ENCODE data around the gene PAQR4.

DNA sequence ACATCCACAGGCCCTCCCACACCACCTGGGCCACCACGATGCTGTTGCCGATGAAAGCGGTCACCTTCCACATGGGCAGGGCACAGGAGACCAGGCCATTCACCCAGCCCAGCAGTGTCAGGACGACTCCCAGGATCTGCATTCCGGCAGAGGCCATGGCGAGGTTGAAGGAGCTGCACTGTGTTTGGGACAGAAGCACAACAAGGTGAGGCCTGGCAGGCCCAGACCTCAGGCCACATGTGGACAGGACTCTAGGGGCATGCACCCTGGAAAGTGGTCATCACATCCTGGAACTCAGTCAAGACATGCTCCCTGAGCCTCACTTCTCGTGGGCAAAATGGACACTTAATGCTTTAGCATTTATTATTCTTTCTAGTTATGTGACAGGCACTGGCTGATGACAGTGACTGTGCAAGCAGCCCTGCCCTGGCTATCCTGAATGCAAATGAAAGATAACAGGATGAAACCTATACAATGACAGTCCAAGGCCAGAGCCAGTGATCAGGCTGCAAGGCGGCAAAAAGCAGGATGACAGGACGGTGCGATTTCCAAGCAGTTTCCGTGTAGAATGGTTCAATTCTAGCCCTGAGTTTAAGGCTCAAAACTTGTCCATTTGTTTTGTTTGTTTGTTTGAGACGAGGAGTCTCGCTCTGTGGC is 46.8 kb downstream of the PAQR4 start:
- TF ChIP-seq, protein P1, sequence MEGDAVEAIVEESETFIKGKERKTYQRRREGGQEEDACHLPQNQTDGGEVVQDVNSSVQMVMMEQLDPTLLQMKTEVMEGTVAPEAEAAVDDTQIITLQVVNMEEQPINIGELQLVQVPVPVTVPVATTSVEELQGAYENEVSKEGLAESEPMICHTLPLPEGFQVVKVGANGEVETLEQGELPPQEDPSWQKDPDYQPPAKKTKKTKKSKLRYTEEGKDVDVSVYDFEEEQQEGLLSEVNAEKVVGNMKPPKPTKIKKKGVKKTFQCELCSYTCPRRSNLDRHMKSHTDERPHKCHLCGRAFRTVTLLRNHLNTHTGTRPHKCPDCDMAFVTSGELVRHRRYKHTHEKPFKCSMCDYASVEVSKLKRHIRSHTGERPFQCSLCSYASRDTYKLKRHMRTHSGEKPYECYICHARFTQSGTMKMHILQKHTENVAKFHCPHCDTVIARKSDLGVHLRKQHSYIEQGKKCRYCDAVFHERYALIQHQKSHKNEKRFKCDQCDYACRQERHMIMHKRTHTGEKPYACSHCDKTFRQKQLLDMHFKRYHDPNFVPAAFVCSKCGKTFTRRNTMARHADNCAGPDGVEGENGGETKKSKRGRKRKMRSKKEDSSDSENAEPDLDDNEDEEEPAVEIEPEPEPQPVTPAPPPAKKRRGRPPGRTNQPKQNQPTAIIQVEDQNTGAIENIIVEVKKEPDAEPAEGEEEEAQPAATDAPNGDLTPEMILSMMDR (IDR thresholded peaks at IDR 0.05; ENCODE audit: poor library complexity, severe bottlenecking) = no peak
- TF ChIP-seq EP300 (conservative IDR thresholded peaks at IDR 0.05; ENCODE audit: poor library complexity, severe bottlenecking) (no peak), TAF1 (IDR thresholded peaks at IDR 0.05; ENCODE audit: low read depth) (no peak), EZH2 (IDR thresholded peaks at IDR 0.05; ENCODE audit: borderline replicate concordance, insufficient read depth, low read length, poor library complexity, severe bottlenecking) (no peak), SMC3 (conservative IDR thresholded peaks at IDR 0.05; ENCODE audit: poor library complexity) (no peak), POLR2AphosphoS5 (IDR thresholded peaks at IDR 0.05) (no peak), RAD21 (conservative IDR thresholded peaks at IDR 0.05) (no peak), MXI1 (conservative IDR thresholded peaks at IDR 0.05; ENCODE audit: poor library complexity, severe bottlenecking) (no peak)
- TF ChIP-seq, protein P2, sequence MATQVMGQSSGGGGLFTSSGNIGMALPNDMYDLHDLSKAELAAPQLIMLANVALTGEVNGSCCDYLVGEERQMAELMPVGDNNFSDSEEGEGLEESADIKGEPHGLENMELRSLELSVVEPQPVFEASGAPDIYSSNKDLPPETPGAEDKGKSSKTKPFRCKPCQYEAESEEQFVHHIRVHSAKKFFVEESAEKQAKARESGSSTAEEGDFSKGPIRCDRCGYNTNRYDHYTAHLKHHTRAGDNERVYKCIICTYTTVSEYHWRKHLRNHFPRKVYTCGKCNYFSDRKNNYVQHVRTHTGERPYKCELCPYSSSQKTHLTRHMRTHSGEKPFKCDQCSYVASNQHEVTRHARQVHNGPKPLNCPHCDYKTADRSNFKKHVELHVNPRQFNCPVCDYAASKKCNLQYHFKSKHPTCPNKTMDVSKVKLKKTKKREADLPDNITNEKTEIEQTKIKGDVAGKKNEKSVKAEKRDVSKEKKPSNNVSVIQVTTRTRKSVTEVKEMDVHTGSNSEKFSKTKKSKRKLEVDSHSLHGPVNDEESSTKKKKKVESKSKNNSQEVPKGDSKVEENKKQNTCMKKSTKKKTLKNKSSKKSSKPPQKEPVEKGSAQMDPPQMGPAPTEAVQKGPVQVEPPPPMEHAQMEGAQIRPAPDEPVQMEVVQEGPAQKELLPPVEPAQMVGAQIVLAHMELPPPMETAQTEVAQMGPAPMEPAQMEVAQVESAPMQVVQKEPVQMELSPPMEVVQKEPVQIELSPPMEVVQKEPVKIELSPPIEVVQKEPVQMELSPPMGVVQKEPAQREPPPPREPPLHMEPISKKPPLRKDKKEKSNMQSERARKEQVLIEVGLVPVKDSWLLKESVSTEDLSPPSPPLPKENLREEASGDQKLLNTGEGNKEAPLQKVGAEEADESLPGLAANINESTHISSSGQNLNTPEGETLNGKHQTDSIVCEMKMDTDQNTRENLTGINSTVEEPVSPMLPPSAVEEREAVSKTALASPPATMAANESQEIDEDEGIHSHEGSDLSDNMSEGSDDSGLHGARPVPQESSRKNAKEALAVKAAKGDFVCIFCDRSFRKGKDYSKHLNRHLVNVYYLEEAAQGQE (IDR thresholded peaks at IDR 0.05; ENCODE audit: borderline replicate concordance) = no peak
